IPS-18c (cell line): ENCODE measurements around the gene BCOR.

Experiments used
- H3K4me3 ChIP-seq: 2 replicates; pipeline ENCODE4 v1.7.0; 2013; ENCODE audit warnings: low read depth, mild to moderate bottlenecking, low read length, moderate library complexity; ENCODE audit not compliant: insufficient read depth
- H3K9me3 ChIP-seq: one replicate; pipeline ENCODE4 v1.6.1; 2013; ENCODE audit warnings: mild to moderate bottlenecking, low read length, moderate library complexity; ENCODE audit not compliant: control insufficient read depth, insufficient read depth

The BCOR gene

GRCh38 chrX:40121618-40122017 lies 23.9 kb upstream of the BCOR start:
- H3K9me3 ChIP-seq = peaks cover 4% of the 10 kb centered on the region

GRCh38 chrX:40120838-40121580 lies 23.3 kb upstream of the BCOR start:
- H3K4me3 ChIP-seq = no peak overlapping the region
- H3K9me3 ChIP-seq = peaks cover 7% of the 10 kb centered on the region

More at GRCh38 chrX:40121618-40122017, 23.9 kb upstream of the BCOR start:
- H3K4me3 ChIP-seq = no peak overlapping the region

GRCh38 chrX:40117715-40118285 lies 20.0 kb upstream of the BCOR start:
- H3K9me3 ChIP-seq = peaks cover 7% of the 10 kb centered on the region
- H3K4me3 ChIP-seq = no peak overlapping the region

GRCh38 chrX:40116925-40117324 lies 19.2 kb upstream of the BCOR start:
- H3K9me3 ChIP-seq = peaks cover 7% of the 10 kb centered on the region

DNA sequence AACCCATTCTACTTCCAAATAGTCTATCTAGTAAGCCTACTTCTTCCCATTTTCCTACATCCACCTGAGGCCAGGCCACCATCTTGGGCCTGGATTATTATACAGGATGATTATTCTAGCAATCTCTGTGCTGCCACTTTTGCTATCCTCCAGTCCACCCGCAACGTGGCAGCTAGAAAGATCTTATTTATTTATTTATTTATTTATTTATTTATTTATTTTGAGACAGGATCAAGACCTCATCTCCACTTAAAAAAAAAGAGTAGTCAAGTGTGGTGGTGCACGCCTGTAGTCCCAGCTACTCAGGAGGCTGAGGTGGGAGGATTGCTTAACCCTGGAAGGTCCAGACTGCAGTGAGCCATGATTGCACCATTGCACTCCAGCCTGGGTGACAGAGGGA lies 15.2 kb upstream of the BCOR start:
- H3K4me3 ChIP-seq = no peak overlapping the region; the same call in 1 of the 2 replicates
- peaks cover 4% of the 10 kb centered on the region for H3K9me3 ChIP-seq

More at GRCh38 chrX:40116925-40117324, 19.2 kb upstream of the BCOR start:
- no peak overlapping the region for H3K4me3 ChIP-seq

DNA sequence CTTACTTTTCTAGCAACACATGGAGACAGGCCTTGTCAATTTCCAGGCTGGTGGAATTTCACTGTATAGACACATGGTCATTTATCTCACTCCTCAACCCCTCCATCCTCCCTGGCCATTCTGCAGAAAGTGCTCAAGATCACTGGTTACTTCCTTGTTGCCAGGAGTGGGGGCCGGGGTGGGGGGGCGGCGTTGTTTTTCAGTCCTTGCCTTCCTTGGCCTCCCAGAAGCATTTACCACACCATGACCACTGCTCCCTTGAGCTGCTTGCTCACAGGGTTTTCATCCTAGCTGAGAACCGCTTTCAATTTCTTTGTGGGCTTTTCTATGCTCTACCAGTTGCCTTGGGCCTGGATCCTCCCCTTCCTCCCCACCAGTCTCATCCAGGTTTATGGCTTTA lies 14.1 kb upstream of the BCOR start:
- Histone ChIP-seq H3K4me3 (no peak overlapping the region), H3K9me3 (peaks cover 9% of the 10 kb centered on the region)

GRCh38 chrX:40109288-40110008 lies 11.7 kb upstream of the BCOR start:
- Histone ChIP-seq H3K4me3 (peak overlapping the region; percentile 55), H3K9me3 (peaks cover 10% of the 10 kb centered on the region)

DNA sequence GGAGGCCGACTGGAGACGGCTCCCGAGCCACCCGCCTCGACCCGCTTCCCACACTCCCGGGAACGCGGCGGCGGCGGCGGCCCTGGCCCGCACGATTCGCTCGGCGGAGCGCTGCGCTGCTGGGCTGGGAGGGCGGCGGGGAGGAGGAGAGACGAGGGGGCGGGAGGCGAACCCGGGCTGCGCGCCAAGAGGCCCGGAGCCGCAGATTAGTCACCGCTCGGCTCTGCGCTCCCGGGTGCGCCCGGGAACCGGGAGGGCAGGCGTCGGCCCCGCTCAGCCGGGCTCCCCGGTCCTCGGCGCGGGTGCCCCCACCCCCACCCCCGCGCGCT lies 11.2 kb upstream of the BCOR start:
- Histone ChIP-seq H3K9me3 (peaks cover 12% of the 10 kb centered on the region), H3K4me3 (peak overlapping the region; percentile 55)

DNA sequence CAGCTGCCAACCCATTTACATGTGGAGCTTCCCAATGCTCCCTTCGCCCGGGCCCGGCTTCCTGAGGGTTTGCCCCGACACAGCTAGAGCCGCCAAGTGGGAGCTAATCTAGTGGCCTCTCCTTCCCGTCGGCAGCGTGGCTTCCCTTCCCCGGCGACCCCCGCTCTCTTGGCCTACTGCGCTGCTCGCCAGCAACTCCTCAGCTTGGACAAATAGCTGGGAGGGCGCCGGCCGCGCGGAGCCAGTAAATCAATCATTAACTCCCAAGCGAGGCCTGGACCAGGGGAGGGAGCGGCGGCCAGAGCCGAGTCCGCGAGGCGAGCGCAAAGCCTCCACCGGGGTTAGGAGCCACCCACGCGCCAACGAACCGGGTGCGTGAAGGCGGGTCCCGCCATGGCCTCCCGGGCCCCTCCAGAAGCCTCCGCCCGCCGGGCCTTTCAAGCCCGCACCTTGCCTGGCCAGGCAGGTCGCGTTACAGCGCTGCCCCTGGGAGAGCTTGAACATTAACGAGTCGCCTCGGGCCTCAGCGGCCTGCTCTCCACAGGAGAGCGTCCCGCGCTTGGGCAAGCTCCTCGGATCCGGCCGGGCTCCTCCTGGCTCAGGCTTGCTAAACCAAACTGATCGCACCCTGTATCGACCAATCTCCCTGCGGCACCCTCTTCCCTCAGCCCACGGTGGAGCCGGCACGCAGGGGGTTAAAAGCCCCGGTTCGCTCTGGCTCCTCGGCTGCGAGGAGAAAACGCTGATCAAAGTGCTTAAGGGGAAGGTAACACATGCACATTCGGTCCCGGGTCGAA lies 10.6 kb upstream of the BCOR start:
- Histone ChIP-seq H3K9me3 (peaks cover 12% of the 10 kb centered on the region), H3K4me3 (peak overlapping the region; percentile 55)

- Histone ChIP-seq H3K9me3 (peaks cover 12% of the 10 kb centered on the region), H3K4me3 (peak overlapping the region; percentile 55)
Observed at GRCh38 chrX:40107291-40108161, 9.8 kb upstream of the BCOR start.

- Histone ChIP-seq H3K9me3 (peaks cover 12% of the 10 kb centered on the region), H3K4me3 (peak overlapping the region; percentile 55)
Observed at GRCh38 chrX:40106676-40107290, 9.0 kb upstream of the BCOR start.

DNA sequence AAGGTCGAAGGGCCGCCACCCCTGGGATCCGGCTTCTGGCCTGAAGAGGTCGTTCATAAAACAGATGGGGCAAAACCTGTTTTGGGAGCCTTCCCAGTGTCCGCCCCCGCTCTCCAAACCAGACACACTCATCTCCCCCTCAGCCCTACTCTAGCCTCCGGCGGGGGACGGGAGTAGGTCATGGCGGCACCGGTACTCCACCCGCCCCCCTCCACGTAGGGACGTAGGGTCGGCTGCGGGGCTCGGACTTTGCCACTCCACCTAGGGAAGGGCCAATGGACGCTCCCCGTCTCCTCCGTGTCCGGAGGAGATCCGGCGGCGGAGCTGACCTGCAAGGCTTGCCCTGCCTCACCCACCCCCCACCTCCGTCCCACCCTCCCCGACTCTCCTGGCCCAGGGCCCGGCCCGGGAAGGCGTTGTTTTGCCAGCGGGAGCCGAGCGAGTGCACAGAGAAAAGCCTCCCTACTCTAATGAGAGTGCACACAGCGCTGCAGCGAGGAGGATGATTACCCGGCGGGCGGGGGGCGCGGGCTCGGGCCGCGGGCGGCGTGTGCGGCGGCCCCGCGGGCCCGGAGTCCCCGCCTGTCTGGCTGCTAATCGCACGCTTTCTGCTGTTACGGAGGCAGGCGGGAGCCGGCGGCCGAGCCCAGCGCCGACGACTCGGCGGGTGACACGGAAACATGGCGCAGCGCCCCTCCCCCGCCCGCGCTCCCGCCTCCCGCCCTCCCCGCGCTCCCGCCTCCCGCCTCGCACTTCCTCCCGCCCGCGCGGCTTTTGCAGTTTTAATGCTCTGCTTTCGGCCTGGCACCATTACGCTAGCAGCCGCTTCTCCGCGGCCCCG lies 8.3 kb upstream of the BCOR start:
- Histone ChIP-seq H3K9me3 (peaks cover 14% of the 10 kb centered on the region), H3K4me3 (peak overlapping the region; percentile 55)

- H3K9me3 ChIP-seq = peaks cover 14% of the 10 kb centered on the region
- H3K4me3 ChIP-seq = peak overlapping the region; percentile 42
Observed at GRCh38 chrX:40104985-40105834, 7.5 kb upstream of the BCOR start.

DNA sequence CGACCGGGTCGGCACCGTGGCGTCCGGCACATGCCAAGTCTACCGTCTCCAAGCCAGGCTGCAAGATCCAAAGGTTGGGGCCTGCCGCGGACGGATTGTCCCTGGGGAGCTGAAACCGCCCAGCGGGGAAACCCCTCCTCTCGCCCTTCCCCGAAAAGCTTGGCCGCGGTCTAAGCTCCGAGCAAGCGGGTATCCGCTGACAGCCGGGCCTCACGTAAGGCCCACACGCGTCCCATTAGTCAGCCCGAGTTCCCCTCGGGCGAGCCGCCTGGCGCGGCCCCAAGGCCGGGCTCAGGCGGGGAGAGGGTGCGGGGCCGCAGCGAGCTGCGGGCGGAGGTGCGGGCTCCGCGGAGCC lies 6.8 kb upstream of the BCOR start:
- H3K4me3 ChIP-seq = peak overlapping the region; percentile 42; the same call in 1 of the 2 replicates
- H3K9me3 ChIP-seq = peaks cover 14% of the 10 kb centered on the region
